Measurements from ENCODE around the gene MRPS22.
A peak's percentile ranks its signal among the peaks of the same experiment; 100 is the strongest.

Gene MRPS22

DNA sequence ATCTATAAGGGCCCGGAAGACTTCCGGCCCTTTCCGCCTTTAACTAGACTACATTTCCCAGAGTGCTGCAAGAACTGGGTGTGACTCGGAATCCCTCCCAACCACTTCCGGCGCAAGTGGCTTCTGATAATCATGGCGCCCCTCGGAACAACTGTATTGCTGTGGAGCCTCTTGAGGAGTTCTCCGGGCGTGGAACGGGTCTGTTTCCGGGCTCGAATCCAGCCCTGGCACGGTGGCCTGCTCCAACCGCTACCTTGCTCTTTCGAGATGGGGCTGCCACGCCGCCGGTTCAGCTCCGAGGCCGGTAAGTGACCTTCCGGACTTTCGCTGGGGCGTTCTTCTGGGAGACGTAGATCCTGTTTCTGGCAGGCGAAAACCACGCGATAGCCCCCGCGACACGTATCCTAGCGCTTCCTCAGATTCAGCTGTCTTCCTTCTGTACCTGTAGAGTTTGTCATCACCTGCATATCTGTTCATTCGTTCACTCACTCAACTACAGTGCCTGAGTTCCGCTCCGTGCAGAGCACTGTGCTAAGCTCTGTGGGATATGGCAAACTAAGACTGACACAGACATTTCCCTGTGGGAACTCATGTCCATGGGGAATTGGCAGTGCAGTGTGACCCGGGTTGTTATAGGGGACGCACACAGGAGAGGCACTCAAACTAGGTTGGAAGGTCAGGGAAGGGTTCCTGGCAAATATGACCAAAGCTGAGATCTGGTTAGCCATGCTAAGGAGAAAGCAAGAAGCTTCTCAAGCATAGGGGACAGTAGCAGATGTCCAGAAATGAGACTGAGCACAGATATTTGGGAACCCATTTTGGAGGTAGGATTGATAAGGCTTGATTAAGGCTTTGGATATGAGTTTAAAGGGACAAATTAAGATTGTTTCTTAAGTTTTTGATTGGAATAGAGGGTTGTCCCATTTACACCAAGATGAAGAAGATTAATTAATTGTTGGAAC lies at the start of gene MRPS22:
Gene MRPS22 (plus strand): TSS at position 126 of the 962 bp plus-strand sequence. CDS start 7 bp downstream, at position 133.
- H3K36me3 ChIP-seq (ENCODE audit: control insufficient read depth, insufficient read depth, low read length), result peaks cover 16% of the 10 kb centered on the region
- H3K4me3 ChIP-seq (ENCODE audit: low read length), result peak within 1 kb of the TSS; percentile 79
- no peaks in the 10 kb centered on the region for H3K4me1 ChIP-seq (ENCODE audit: control insufficient read depth, insufficient read depth, low read length)
- H3K9ac ChIP-seq (ENCODE audit: low read length), result peak within 1 kb of the TSS; percentile 77
- no peaks in the 10 kb centered on the region for H3K9me3 ChIP-seq (ENCODE audit: control insufficient read depth, low read length)
- no peaks in the 10 kb centered on the region for H3K27me3 ChIP-seq (ENCODE audit: control insufficient read depth, insufficient read depth, low read length)

DNA sequence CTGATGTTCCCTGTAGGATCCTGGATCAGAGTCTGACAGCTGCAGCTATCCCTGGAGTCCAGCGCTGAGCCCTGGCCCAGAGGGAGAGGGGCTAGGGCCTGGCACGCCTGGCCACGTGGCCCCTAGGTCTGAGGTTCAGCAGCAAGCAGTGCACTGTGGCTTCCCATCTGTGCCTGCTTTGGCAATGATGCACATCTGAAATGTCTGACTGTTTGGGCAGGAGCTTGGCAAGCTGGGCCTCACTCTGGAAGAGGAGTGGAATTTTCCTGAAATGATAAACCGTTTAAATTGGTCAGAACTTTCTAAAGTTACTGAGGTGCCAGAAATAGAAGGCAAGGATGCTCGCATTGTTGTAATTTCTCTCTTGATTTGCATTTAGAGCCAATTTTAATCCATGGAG lies 48.8 kb upstream of the MRPS22 start:
- Histone ChIP-seq H3K4me3 (ENCODE audit: low read length) (no peak overlapping the region), H3K9me3 (ENCODE audit: control insufficient read depth, low read length) (no peaks in the 10 kb centered on the region), H3K9ac (ENCODE audit: low read length) (no peak overlapping the region), H3K36me3 (ENCODE audit: control insufficient read depth, insufficient read depth, low read length) (no peaks in the 10 kb centered on the region), H3K4me1 (ENCODE audit: control insufficient read depth, insufficient read depth, low read length) (no peaks in the 10 kb centered on the region), H3K27me3 (ENCODE audit: control insufficient read depth, insufficient read depth, low read length) (no peaks in the 10 kb centered on the region)

DNA sequence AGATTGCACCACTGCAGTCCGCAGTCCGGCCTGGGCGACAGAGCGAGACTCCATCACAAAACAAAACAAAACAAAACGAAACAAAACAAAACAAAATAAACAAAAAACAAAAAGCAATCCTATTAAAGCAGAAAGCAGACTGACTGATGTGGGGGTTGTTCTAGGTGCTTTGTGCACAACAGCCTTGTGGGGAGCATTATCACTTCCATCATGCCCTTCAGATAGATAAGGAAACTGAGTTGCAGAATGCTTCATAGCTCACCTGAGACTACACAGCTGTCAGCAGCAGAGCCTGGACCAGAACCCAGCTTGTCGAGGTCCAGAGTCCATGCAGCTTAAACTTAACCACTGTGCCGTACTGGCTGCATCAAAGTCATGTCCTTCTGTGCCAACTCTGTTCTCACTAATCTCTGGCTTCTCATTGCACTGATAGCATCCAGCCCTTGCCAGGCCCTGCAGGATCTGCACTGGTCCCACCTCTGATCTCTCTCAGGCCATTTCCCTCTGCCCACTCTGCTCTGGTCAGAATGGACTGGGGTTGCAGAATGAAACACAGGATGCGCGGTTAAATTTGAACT lies 47.6 kb upstream of the MRPS22 start:
- H3K4me1 ChIP-seq (ENCODE audit: control insufficient read depth, insufficient read depth, low read length), result no peaks in the 10 kb centered on the region
- H3K36me3 ChIP-seq (ENCODE audit: control insufficient read depth, insufficient read depth, low read length), result no peaks in the 10 kb centered on the region
- H3K4me3 ChIP-seq (ENCODE audit: low read length), result no peak overlapping the region
- H3K27me3 ChIP-seq (ENCODE audit: control insufficient read depth, insufficient read depth, low read length), result no peaks in the 10 kb centered on the region
- no peaks in the 10 kb centered on the region for H3K9me3 ChIP-seq (ENCODE audit: control insufficient read depth, low read length)
- H3K9ac ChIP-seq (ENCODE audit: low read length), result no peak overlapping the region

DNA sequence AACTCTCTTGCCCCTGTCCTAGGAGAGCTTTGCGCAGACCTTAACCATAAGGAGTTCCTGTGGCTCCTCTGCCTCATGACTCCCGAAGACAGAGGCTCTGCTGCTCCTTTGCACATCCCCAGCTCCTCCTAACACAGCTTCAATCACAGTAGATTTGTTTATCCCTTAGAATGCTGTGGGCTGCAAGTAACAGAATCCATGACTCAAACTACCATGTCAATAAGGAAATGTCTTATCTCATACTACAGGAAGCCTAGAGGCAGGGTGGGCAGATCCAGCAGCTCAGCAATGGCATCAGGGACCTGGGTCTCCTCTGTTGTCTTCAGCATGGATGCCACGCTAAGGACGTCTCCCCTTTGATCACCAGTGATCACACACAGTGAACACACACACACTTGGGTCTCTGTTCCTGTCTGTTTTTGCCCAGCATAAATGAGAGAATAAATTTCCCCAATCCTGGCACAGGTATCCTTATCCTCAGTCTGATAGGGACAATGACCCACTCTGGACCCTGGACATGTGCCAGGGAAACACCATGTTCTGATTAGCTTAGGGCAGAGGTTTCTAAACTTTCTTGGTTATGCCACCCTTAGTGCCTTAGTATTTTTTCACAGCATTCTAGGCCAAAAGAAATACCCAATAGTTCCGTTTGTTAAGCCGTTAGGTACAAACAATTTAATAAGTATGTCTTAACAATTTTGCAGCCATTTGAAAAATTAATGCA lies 46.1 kb upstream of the MRPS22 start:
- H3K4me3 ChIP-seq (ENCODE audit: low read length), result no peak overlapping the region
- no peaks in the 10 kb centered on the region for H3K36me3 ChIP-seq (ENCODE audit: control insufficient read depth, insufficient read depth, low read length)
- no peaks in the 10 kb centered on the region for H3K4me1 ChIP-seq (ENCODE audit: control insufficient read depth, insufficient read depth, low read length)
- H3K9ac ChIP-seq (ENCODE audit: low read length), result no peak overlapping the region
- no peaks in the 10 kb centered on the region for H3K27me3 ChIP-seq (ENCODE audit: control insufficient read depth, insufficient read depth, low read length)
- H3K9me3 ChIP-seq (ENCODE audit: control insufficient read depth, low read length), result no peaks in the 10 kb centered on the region

DNA sequence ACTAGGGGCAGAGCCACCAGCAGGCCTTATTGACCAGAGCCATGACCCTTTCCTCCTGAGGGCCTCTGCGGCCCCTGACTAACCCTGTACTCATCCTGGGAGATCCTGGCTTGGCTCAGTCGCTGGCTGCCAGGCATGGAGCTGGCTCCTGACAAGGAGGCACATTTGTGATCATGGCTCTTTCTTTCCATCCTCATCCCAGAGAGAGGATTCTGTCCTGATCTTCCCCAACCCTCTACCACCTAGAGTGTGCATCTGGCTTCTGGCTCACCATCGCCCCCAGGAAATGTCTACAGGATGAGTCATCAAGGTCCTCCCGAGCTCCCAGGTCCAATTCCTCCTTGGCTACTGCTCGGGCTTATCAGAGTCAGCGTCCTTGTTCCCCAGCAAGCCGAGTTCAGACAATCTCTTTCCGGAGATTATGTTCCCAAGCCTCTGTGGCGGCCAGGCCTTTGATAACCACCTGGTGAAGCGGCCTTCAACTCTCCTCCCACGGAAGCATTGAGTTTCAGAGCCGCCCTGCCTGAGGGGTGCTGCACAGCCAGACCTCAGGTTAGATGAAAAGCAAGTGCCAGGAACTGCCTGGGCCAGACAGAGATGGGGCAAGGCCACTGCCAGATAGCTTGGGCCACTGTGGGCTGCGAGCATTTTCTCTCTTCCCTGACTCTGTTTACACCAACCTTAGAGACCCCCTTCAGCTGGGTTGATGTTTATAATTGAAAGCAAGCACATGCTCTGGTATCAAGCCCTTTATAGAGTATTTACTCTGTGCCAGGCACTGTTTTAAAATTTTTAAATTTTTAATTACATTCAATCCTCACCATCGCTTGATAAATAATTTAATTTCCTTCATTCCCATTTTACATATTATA lies 44.3 kb upstream of the MRPS22 start:
- no peaks in the 10 kb centered on the region for H3K36me3 ChIP-seq (ENCODE audit: control insufficient read depth, insufficient read depth, low read length)
- H3K9ac ChIP-seq (ENCODE audit: low read length), result no peak overlapping the region
- no peak overlapping the region for H3K4me3 ChIP-seq (ENCODE audit: low read length)
- H3K4me1 ChIP-seq (ENCODE audit: control insufficient read depth, insufficient read depth, low read length), result no peaks in the 10 kb centered on the region
- H3K27me3 ChIP-seq (ENCODE audit: control insufficient read depth, insufficient read depth, low read length), result no peaks in the 10 kb centered on the region
- H3K9me3 ChIP-seq (ENCODE audit: control insufficient read depth, low read length), result no peaks in the 10 kb centered on the region

DNA sequence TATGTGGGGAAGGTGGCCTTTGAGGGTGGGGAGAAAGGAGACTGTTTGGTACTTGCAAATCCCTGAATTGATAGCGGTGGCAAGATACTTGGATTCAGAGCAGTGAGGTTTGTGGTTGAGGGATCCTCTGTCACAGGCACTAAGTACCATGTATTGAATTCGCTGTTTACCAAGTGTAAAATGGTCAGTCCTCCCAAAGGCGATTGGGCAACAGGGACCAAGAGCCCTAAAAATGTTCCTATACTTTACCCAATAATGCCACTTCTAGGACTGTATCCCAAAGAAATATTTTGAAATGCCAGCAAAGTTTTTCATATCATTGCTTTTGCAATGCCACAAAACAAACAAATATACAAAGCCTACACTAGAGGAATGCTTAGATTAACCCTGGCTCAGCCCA lies 43.4 kb upstream of the MRPS22 start:
- Histone ChIP-seq H3K4me1 (ENCODE audit: control insufficient read depth, insufficient read depth, low read length) (no peaks in the 10 kb centered on the region), H3K4me3 (ENCODE audit: low read length) (no peak overlapping the region), H3K36me3 (ENCODE audit: control insufficient read depth, insufficient read depth, low read length) (no peaks in the 10 kb centered on the region), H3K9me3 (ENCODE audit: control insufficient read depth, low read length) (no peaks in the 10 kb centered on the region), H3K9ac (ENCODE audit: low read length) (no peak overlapping the region), H3K27me3 (ENCODE audit: control insufficient read depth, insufficient read depth, low read length) (no peaks in the 10 kb centered on the region)

DNA sequence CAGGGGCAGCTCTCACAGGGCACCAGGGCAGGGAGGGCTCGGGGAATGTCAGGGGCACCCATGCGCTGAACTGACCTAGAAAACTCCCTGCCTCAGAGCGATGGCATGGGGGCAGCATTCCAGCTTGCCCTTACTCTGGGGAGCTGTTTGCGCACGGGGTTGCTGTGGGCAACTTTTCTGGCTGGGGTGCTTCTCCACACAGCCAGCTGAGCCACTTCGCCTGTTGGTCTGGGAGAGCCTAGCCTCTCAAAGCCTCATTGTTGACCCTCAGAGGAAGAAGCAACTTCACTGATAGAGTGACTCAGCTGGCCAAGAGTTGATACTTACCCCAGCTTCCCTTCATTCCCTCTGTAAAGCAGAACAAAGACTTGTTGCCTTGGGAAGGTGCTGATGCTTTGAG lies 42.6 kb upstream of the MRPS22 start:
- Histone ChIP-seq H3K9me3 (ENCODE audit: control insufficient read depth, low read length) (no peaks in the 10 kb centered on the region), H3K4me1 (ENCODE audit: control insufficient read depth, insufficient read depth, low read length) (no peaks in the 10 kb centered on the region), H3K4me3 (ENCODE audit: low read length) (no peak overlapping the region), H3K27me3 (ENCODE audit: control insufficient read depth, insufficient read depth, low read length) (no peaks in the 10 kb centered on the region), H3K36me3 (ENCODE audit: control insufficient read depth, insufficient read depth, low read length) (no peaks in the 10 kb centered on the region), H3K9ac (ENCODE audit: low read length) (no peak overlapping the region)

DNA sequence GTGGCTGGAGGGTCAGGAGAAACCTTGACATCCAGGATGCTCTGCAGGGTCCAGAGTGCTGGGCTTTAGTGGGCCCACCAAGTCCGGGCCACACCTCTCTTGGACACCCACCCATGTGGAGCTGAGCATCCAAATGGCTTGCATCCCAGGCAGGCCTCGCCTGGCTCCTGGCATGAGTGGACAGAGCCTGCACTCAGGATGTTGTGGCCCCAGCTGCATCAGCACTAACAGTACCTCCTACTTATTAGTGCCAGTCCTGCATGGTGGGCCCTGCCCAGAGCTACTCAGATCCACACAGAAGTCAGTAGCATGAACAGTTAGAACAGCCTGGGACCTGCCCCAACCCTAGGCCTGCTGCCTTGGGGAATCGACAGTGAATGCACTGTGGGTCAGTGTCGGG lies 42.2 kb upstream of the MRPS22 start:
- no peaks in the 10 kb centered on the region for H3K4me1 ChIP-seq (ENCODE audit: control insufficient read depth, insufficient read depth, low read length)
- H3K9me3 ChIP-seq (ENCODE audit: control insufficient read depth, low read length), result no peaks in the 10 kb centered on the region
- no peak overlapping the region for H3K4me3 ChIP-seq (ENCODE audit: low read length)
- no peak overlapping the region for H3K9ac ChIP-seq (ENCODE audit: low read length)
- no peaks in the 10 kb centered on the region for H3K27me3 ChIP-seq (ENCODE audit: control insufficient read depth, insufficient read depth, low read length)
- no peaks in the 10 kb centered on the region for H3K36me3 ChIP-seq (ENCODE audit: control insufficient read depth, insufficient read depth, low read length)

DNA sequence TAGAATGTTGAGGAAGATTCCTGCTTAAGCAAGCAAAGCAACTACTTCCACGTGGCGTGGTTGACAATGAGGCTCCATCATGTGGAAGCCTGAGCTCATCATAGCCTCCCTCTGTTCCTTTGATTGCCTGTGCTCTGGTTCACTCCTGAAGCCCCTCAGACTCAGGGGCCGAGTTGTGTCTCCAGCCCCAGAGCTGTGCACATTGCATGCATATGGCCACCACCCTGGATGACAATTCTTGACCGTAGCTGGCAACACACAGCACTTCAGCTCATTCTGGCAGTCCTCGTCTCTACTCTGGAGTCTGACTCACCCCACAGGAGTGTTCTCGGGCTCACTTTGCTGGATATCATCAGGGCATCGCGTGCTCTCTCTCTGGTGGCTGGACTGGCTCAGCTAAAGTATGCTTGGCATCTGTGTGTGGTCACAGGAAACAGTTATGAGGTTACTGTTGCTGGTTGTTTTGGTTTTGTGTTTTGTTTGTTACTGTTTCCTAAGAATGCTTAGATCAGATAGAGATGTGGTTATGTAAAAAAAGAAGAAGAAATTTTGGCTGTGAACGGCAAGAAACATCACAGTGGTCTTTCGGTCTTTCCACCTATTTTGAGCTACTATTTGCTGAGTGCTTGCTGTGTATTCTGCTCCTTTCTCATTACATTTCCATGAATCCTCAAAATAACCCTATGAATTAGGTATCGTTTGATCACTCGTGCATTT lies 41.6 kb upstream of the MRPS22 start:
- H3K4me1 ChIP-seq (ENCODE audit: control insufficient read depth, insufficient read depth, low read length), result no peaks in the 10 kb centered on the region
- no peaks in the 10 kb centered on the region for H3K36me3 ChIP-seq (ENCODE audit: control insufficient read depth, insufficient read depth, low read length)
- no peak overlapping the region for H3K9ac ChIP-seq (ENCODE audit: low read length)
- H3K9me3 ChIP-seq (ENCODE audit: control insufficient read depth, low read length), result no peaks in the 10 kb centered on the region
- no peaks in the 10 kb centered on the region for H3K27me3 ChIP-seq (ENCODE audit: control insufficient read depth, insufficient read depth, low read length)
- H3K4me3 ChIP-seq (ENCODE audit: low read length), result no peak overlapping the region

DNA sequence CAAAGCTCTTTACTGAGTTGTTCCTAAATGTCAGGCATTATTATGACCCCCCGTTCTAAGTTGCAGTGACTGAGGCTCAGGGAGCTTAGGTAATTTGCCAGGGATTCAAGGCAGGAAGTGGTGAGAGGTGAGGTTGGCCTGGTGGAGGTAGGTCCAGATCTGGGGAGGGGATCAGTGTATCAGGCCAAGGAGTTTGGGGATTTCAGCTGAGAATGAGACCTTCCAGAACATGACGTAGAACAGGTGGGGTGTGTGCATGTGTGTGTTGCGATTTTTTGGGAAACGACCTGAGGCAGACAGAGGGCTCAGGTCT lies 41.1 kb upstream of the MRPS22 start:
- no peaks in the 10 kb centered on the region for H3K9me3 ChIP-seq (ENCODE audit: control insufficient read depth, low read length)
- no peaks in the 10 kb centered on the region for H3K36me3 ChIP-seq (ENCODE audit: control insufficient read depth, insufficient read depth, low read length)
- H3K9ac ChIP-seq (ENCODE audit: low read length), result no peak overlapping the region
- H3K27me3 ChIP-seq (ENCODE audit: control insufficient read depth, insufficient read depth, low read length), result no peaks in the 10 kb centered on the region
- H3K4me3 ChIP-seq (ENCODE audit: low read length), result no peak overlapping the region
- no peaks in the 10 kb centered on the region for H3K4me1 ChIP-seq (ENCODE audit: control insufficient read depth, insufficient read depth, low read length)

DNA sequence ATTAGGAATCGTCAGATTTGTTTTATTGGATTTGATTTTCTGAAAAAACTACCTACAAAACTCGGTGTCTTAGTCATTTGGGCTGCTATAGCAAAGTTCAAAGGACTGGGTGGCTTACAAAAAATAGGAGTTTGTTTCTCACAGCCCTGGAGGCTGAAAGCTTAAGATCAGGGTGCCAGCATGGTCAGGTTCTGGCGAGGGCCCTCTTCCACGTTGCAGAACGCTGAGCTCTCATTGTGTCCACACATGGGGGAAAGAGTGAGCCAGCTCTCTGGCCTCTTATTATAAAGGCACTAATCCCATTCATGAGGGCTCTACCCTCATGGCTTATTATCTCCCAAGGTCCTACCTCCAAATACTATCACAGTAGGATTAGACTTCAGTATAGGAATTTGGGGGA lies 40.6 kb upstream of the MRPS22 start:
- H3K4me3 ChIP-seq (ENCODE audit: low read length), result no peak overlapping the region
- no peaks in the 10 kb centered on the region for H3K27me3 ChIP-seq (ENCODE audit: control insufficient read depth, insufficient read depth, low read length)
- H3K4me1 ChIP-seq (ENCODE audit: control insufficient read depth, insufficient read depth, low read length), result no peaks in the 10 kb centered on the region
- no peaks in the 10 kb centered on the region for H3K9me3 ChIP-seq (ENCODE audit: control insufficient read depth, low read length)
- H3K9ac ChIP-seq (ENCODE audit: low read length), result no peak overlapping the region
- H3K36me3 ChIP-seq (ENCODE audit: control insufficient read depth, insufficient read depth, low read length), result no peaks in the 10 kb centered on the region
